ENCODE results near the gene TFF1. TPM values are rescaled to one million over a fixed set of nuclear protein-coding genes. Genes with fewer than 3 reads are reported as not detected.

Gene TFF1
- total and polyA plus RNA-seq, 7 experiments from 2014 or later, result not detected

- intact Hi-C loops (cut with micrococcal nuclease), result no loop called here
Measured at GRCh38 chr21:42330380-42331371, 35.7 kb downstream of the TFF1 start.

GRCh38 chr21:42324896-42325295 lies 41.4 kb downstream of the TFF1 start:
- intact Hi-C loops (cut with micrococcal nuclease), result no loop called here

More at GRCh38 chr21:42330380-42331371, 35.7 kb downstream of the TFF1 start:
- Mint-ChIP-seq H3K27ac (no peak overlapping the region), H3K9me3 (peaks cover 5 to 25% (median 17%) of the 10 kb centered on the region in 11 donors), H3K36me3 (peaks cover 4 to 16% (median 9%) of the 10 kb centered on the region in 5 donors), H3K4me1 (peaks cover 0 to 2% (median 0%) of the 10 kb centered on the region in 7 donors), H3K4me3 (no peak overlapping the region), H3K27me3 (peaks cover 0 to 60% (median 7%) of the 10 kb centered on the region in 5 donors)
- Histone ChIP-seq H3K27ac (ENCODE audit: low read depth, low read length) (no peak overlapping the region), H3K9me3 (ENCODE audit: control insufficient read depth in 2 of 3, low read length in 3 of 3) (peaks cover 0 to 11% (median 0%) of the 10 kb centered on the region in 3 experiments), H3K36me3 (ENCODE audit: control insufficient read depth in 2 of 3, insufficient read depth in 3 of 3, low read length in 3 of 3) (no peaks in the 10 kb centered on the region), H3K27me3 (ENCODE audit: control insufficient read depth in 2 of 2, insufficient read depth in 2 of 2, low read length in 2 of 2) (no peaks in the 10 kb centered on the region), H3K4me3 (ENCODE audit: low read length) (no peak overlapping the region), H3K4me1 (ENCODE audit: control insufficient read depth in 2 of 2, insufficient read depth in 2 of 2, low read length in 2 of 2) (no peaks in the 10 kb centered on the region)
- DNase-seq, result no peak
- ATAC-seq, result no peak
- POLR2A ChIA-PET, result interaction anchor here (0.7 to 0.8 kb wide), 2 partner anchors 67 to 91 kb away, joined by 3 read pairs; no protein-coding TSS in a partner anchor
- CTCF ChIA-PET, result no interaction called here

GRCh38 chr21:42321845-42322244 lies 44.5 kb downstream of the TFF1 start:
- Histone ChIP-seq H3K4me1 (ENCODE audit: control insufficient read depth in 2 of 2, insufficient read depth in 2 of 2, low read length in 2 of 2) (no peaks in the 10 kb centered on the region), H3K27me3 (ENCODE audit: control insufficient read depth in 2 of 2, insufficient read depth in 2 of 2, low read length in 2 of 2) (no peaks in the 10 kb centered on the region), H3K4me3 (ENCODE audit: low read length) (no peak overlapping the region), H3K36me3 (ENCODE audit: control insufficient read depth in 2 of 3, insufficient read depth in 3 of 3, low read length in 3 of 3) (no peaks in the 10 kb centered on the region), H3K27ac (ENCODE audit: low read depth, low read length) (no peak overlapping the region), H3K9me3 (ENCODE audit: control insufficient read depth in 2 of 3, low read length in 3 of 3) (no peaks in the 10 kb centered on the region)
- POLR2A ChIA-PET, result no interaction called here
- Mint-ChIP-seq H3K4me1 (peaks cover 0 to 5% (median 0%) of the 10 kb centered on the region in 7 donors), H3K4me3 (no peak overlapping the region), H3K27me3 (peaks cover 0 to 34% (median 5%) of the 10 kb centered on the region in 5 donors), H3K9me3 (no peaks in the 10 kb centered on the region), H3K36me3 (no peaks in the 10 kb centered on the region), H3K27ac (no peak overlapping the region)
- peak in 1 of 9 donors; percentile 13 for DNase-seq
- ATAC-seq, result no peak
- intact Hi-C loops (cut with micrococcal nuclease), result no loop called here
- CTCF ChIA-PET, result no interaction called here

More at GRCh38 chr21:42324896-42325295, 41.4 kb downstream of the TFF1 start:
- Histone ChIP-seq H3K27ac (ENCODE audit: low read depth, low read length) (no peak overlapping the region), H3K4me3 (ENCODE audit: low read length) (no peak overlapping the region), H3K36me3 (ENCODE audit: control insufficient read depth in 2 of 3, insufficient read depth in 3 of 3, low read length in 3 of 3) (no peaks in the 10 kb centered on the region), H3K4me1 (ENCODE audit: control insufficient read depth in 2 of 2, insufficient read depth in 2 of 2, low read length in 2 of 2) (no peaks in the 10 kb centered on the region), H3K27me3 (ENCODE audit: control insufficient read depth in 2 of 2, insufficient read depth in 2 of 2, low read length in 2 of 2) (no peaks in the 10 kb centered on the region), H3K9me3 (ENCODE audit: control insufficient read depth in 2 of 3, low read length in 3 of 3) (no peaks in the 10 kb centered on the region)
- peaks cover 0 to 1% (median 0%) of the 10 kb centered on the region in 11 donors for H3K9me3 Mint-ChIP-seq
- ChIA-PET POLR2A (no interaction called here), CTCF (interaction anchor here (1.2 kb wide), 1 partner anchor 12 kb away, joined by 3 read pairs; no protein-coding TSS in a partner anchor)
- ATAC-seq (no peak), DNase-seq (peak in 1 of 9 donors; percentile 12)
- peaks cover 0 to 45% (median 5%) of the 10 kb centered on the region in 5 donors for H3K27me3 Mint-ChIP-seq
- H3K27ac Mint-ChIP-seq, result no peak overlapping the region
- H3K4me1 Mint-ChIP-seq, result no peaks in the 10 kb centered on the region
- no peak overlapping the region for H3K4me3 Mint-ChIP-seq
- H3K36me3 Mint-ChIP-seq, result no peaks in the 10 kb centered on the region

GRCh38 chr21:42321231-42321630 lies 45.1 kb downstream of the TFF1 start:
- no peak overlapping the region for H3K27ac ChIP-seq (ENCODE audit: low read depth, low read length)
- H3K4me3 ChIP-seq (ENCODE audit: low read length), result no peak overlapping the region
- ATAC-seq (no peak), DNase-seq (peak in 1 of 9 donors; percentile 20)
- ChIA-PET POLR2A (no interaction called here), CTCF (no interaction called here)
- no peaks in the 10 kb centered on the region for H3K4me1 ChIP-seq (ENCODE audit: control insufficient read depth in 2 of 2, insufficient read depth in 2 of 2, low read length in 2 of 2)
- H3K4me3 Mint-ChIP-seq, result no peak overlapping the region
- H3K27me3 Mint-ChIP-seq, result peaks cover 0 to 28% (median 5%) of the 10 kb centered on the region in 5 donors
- H3K9me3 ChIP-seq (ENCODE audit: control insufficient read depth in 2 of 3, low read length in 3 of 3), result no peaks in the 10 kb centered on the region
- intact Hi-C loops (cut with micrococcal nuclease), result no loop called here
- no peaks in the 10 kb centered on the region for H3K36me3 Mint-ChIP-seq
- no peaks in the 10 kb centered on the region for H3K27me3 ChIP-seq (ENCODE audit: control insufficient read depth in 2 of 2, insufficient read depth in 2 of 2, low read length in 2 of 2)
- H3K4me1 Mint-ChIP-seq, result peaks cover 0 to 5% (median 0%) of the 10 kb centered on the region in 7 donors
- no peaks in the 10 kb centered on the region for H3K36me3 ChIP-seq (ENCODE audit: control insufficient read depth in 2 of 3, insufficient read depth in 3 of 3, low read length in 3 of 3)
- H3K9me3 Mint-ChIP-seq, result no peaks in the 10 kb centered on the region
- H3K27ac Mint-ChIP-seq, result no peak overlapping the region

GRCh38 chr21:42320791-42321190 lies 45.5 kb downstream of the TFF1 start:
- CTCF ChIA-PET, result no interaction called here
- Mint-ChIP-seq H3K27me3 (peaks cover 0 to 26% (median 5%) of the 10 kb centered on the region in 5 donors), H3K9me3 (no peaks in the 10 kb centered on the region), H3K4me1 (peaks cover 0 to 5% (median 0%) of the 10 kb centered on the region in 7 donors), H3K4me3 (no peak overlapping the region), H3K27ac (no peak overlapping the region), H3K36me3 (no peaks in the 10 kb centered on the region)
- Histone ChIP-seq H3K27ac (ENCODE audit: low read depth, low read length) (no peak overlapping the region), H3K27me3 (ENCODE audit: control insufficient read depth in 2 of 2, insufficient read depth in 2 of 2, low read length in 2 of 2) (no peaks in the 10 kb centered on the region), H3K9me3 (ENCODE audit: control insufficient read depth in 2 of 3, low read length in 3 of 3) (no peaks in the 10 kb centered on the region), H3K4me3 (ENCODE audit: low read length) (no peak overlapping the region), H3K36me3 (ENCODE audit: control insufficient read depth in 2 of 3, insufficient read depth in 3 of 3, low read length in 3 of 3) (no peaks in the 10 kb centered on the region), H3K4me1 (ENCODE audit: control insufficient read depth in 2 of 2, insufficient read depth in 2 of 2, low read length in 2 of 2) (no peaks in the 10 kb centered on the region)
- POLR2A ChIA-PET, result no interaction called here
- DNase-seq, result peak in 1 of 9 donors; percentile 19
- intact Hi-C loops (cut with micrococcal nuclease), result no loop called here
- no peak for ATAC-seq

GRCh38 chr21:42319851-42320572 lies 46.3 kb downstream of the TFF1 start:
- ChIA-PET POLR2A (no interaction called here), CTCF (no interaction called here)
- H3K36me3 ChIP-seq (ENCODE audit: control insufficient read depth in 2 of 3, insufficient read depth in 3 of 3, low read length in 3 of 3), result no peaks in the 10 kb centered on the region
- H3K27ac ChIP-seq (ENCODE audit: low read depth, low read length), result no peak overlapping the region
- H3K4me3 ChIP-seq (ENCODE audit: low read length), result no peak overlapping the region
- H3K36me3 Mint-ChIP-seq, result no peaks in the 10 kb centered on the region
- peak in 1 of 9 donors; percentile 16 for DNase-seq
- no peaks in the 10 kb centered on the region for H3K4me1 ChIP-seq (ENCODE audit: control insufficient read depth in 2 of 2, insufficient read depth in 2 of 2, low read length in 2 of 2)
- no peak overlapping the region for H3K4me3 Mint-ChIP-seq
- H3K27ac Mint-ChIP-seq, result no peak overlapping the region
- ATAC-seq, result peak; percentile 10
- H3K27me3 ChIP-seq (ENCODE audit: control insufficient read depth in 2 of 2, insufficient read depth in 2 of 2, low read length in 2 of 2), result no peaks in the 10 kb centered on the region
- peaks cover 0 to 18% (median 5%) of the 10 kb centered on the region in 5 donors for H3K27me3 Mint-ChIP-seq
- intact Hi-C loops (cut with micrococcal nuclease), result no loop called here
- no peaks in the 10 kb centered on the region for H3K9me3 Mint-ChIP-seq
- H3K4me1 Mint-ChIP-seq, result peaks cover 0 to 5% (median 0%) of the 10 kb centered on the region in 7 donors
- no peaks in the 10 kb centered on the region for H3K9me3 ChIP-seq (ENCODE audit: control insufficient read depth in 2 of 3, low read length in 3 of 3)
